ENCODE results near the gene KEAP1. TPM values are rescaled to one million over a fixed set of nuclear protein-coding genes. Genes with fewer than 3 reads are reported as not detected.

Gene KEAP1
- total and polyA plus RNA-seq, 2 of the 8 experiments (the other 6 are each of a cell fraction or from before 2014, with no cell fraction given), result 80.6 to 106 TPM

GRCh38 chr19:10461047-10461949 lies 41.9 kb downstream of the KEAP1 start (continued):
- TF ChIP-seq USF2 (IDR thresholded peaks at IDR 0.05; ENCODE audit: low read length) (peak; percentile 69; the same call in 1 of the 2 replicates), HDAC2 (IDR thresholded peaks at IDR 0.05; ENCODE audit: borderline replicate concordance in 1 of 2, low read depth in 2 of 2, low read length in 2 of 2) (no peak), E2F6 (IDR thresholded peaks at IDR 0.05) (peak; percentile 97), SUZ12 (IDR thresholded peaks at IDR 0.05; ENCODE audit: low read length) (no peak), NANOG (IDR thresholded peaks at IDR 0.05; ENCODE audit: insufficient read depth, low read depth, low read length, poor library complexity, severe bottlenecking) (no peak), ATF2 (IDR thresholded peaks at IDR 0.05; ENCODE audit: low read length) (no peak), TAF1 (IDR thresholded peaks at IDR 0.05; ENCODE audit: low read depth, low read length) (no peak), CHD1 (IDR thresholded peaks at IDR 0.05; ENCODE audit: low read depth, low read length) (no peak), POU5F1 (IDR thresholded peaks at IDR 0.05; ENCODE audit: low read depth, low read length) (no peak), ZNF274 (IDR thresholded peaks at IDR 0.05; ENCODE audit: borderline replicate concordance, extremely low read depth, low read length) (no peak), TCF12 (IDR thresholded peaks at IDR 0.05; ENCODE audit: low read depth, low read length) (no peak), BRCA1 (IDR thresholded peaks at IDR 0.05; ENCODE audit: low read depth, low read length) (no peak), RAD21 (IDR thresholded peaks at IDR 0.05 in 1 of 2, conservative IDR thresholded peaks at IDR 0.05 in 1 of 2; ENCODE audit: low read depth in 2 of 2, low read length in 2 of 2) (no peak), CBX5 (IDR thresholded peaks at IDR 0.05; ENCODE audit: low read depth, low read length) (no peak), SP4 (IDR thresholded peaks at IDR 0.05; ENCODE audit: low read length) (0 out of 2 replicates have a peak, but pooled peaks have one; percentile 35), RFX5 (IDR thresholded peaks at IDR 0.05; ENCODE audit: borderline replicate concordance, low read depth, low read length) (no peak), ATF3 (IDR thresholded peaks at IDR 0.05; ENCODE audit: insufficient read depth, low read depth, low read length) (no peak), TAF7 (optimal IDR thresholded peaks at IDR 0.05; ENCODE audit: borderline replicate concordance, low read depth, low read length) (no peak)

Measured in H1 (cell line).